Ascending aorta (tissue), 2 donors: Measurements from ENCODE around the gene PPT2. TPM values are rescaled to one million over a fixed set of nuclear protein-coding genes. Genes with fewer than 3 reads are reported as not detected.
"Not testable (repeated sequence)": the region's sequence is repeated elsewhere in the genome, so short reads cannot be mapped to it uniquely, and the experiment has no call there.

Source experiments
- DNase-seq, 2 donors: peaks; one replicate each; pipeline ENCODE4 v3.0.0-alpha.2; 2019; ENCODE audit warnings: low spot score in 2 of 2
- H3K27ac ChIP-seq, 2 donors: fragments of 200-600 bp; sonication (generic); one replicate each; pipeline ENCODE4 v1.5.1; 2016 to 2017; ENCODE audit warnings: mild to moderate bottlenecking in 1 of 2
- H3K27me3 ChIP-seq: fragments of 200-600 bp; sonication (generic); one replicate; pipeline ENCODE4 v1.5.1; 2017
- H3K36me3 ChIP-seq, 2 donors: fragments of 200-600 bp; sonication (generic); one replicate each; pipeline ENCODE4 v1.5.1; 2016
- H3K4me1 ChIP-seq, 2 donors: fragments of 200-600 bp; sonication (generic); one replicate each; pipeline ENCODE4 v1.5.1; 2016 to 2017; ENCODE audit warnings: mild to moderate bottlenecking in 1 of 2
- H3K4me3 ChIP-seq, 2 donors: fragments of 200-600 bp; sonication (generic); one replicate each; pipeline ENCODE4 v1.5.1; 2016 to 2017; ENCODE audit warnings: mild to moderate bottlenecking in 1 of 2
- H3K9me3 ChIP-seq, 2 donors: fragments of 200-600 bp; sonication (generic); one replicate each; pipeline ENCODE4 v1.5.1; 2016
- CTCF ChIP-seq, 3 experiments: fragments of 200-600 bp in 2 of 3; fragments of 450-650 bp in 1 of 3; sonication (generic) in 2 of 3; IDR thresholded peaks; one replicate each; pipeline ENCODE4 v1.5.1; 2016 to 2019; ENCODE audit warnings: antibody characterized with exemption in 3 of 3, mild to moderate bottlenecking in 1 of 3, moderate library complexity in 1 of 3
- intact Hi-C: fragments of 100-400 bp; cut with DNase I; formaldehyde crosslinking; loops from one replicate; pipeline ENCODE4 v1.15.1; 2023
- total RNA-seq: library from RNA; depleted of rRNA; stranded (reverse); fragments of >200 nt; gene quantifications from one replicate; pipeline ENCODE4 v1.1.0, GENCODE V29; 2016

PPT2 gene
- total RNA-seq, 1 donor from 2014 or later = 839 TPM

DNA sequence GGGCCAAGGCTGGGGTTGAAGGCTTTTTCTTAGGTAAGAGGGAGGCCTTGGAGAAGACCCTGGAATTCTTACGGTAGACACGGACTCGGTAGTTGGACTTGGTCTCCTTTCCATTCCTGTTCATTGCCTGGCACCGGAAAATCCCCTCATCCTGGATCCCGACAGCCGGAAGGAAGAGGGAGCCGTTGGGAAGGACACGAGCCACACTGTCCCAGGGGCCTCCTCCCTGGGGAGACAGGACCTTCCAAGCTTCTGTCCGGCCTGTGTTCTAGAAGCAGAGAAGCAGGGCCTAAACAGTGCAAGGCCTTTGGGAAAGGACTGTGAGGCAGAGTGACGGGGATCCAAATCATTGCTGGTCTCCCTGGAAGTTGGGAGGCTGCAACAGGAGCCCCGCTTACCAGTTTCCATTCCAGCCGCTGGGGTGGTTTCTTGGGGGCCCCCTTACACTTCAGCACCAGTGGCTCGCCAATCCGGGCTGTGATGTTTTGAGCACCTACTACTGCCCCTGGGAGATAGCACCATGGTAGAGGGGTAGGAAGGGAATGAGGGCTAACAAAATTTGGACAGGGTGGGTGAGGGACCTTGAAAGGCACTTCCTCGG, 29.6 kb downstream of the PPT2 start:
- Histone ChIP-seq H3K36me3 (peaks cover 44 to 48% of the 10 kb centered on the region in 2 donors), H3K9me3 (no peaks in the 10 kb centered on the region), H3K4me3 (no peak overlapping the region), H3K27me3 (no peaks in the 10 kb centered on the region), H3K4me1 (peaks cover 3 to 20% of the 10 kb centered on the region in 2 donors), H3K27ac (peak overlapping the region; percentile 20 to 77)
- DNase-seq = no peak
- no peak for TF ChIP-seq CTCF (IDR thresholded peaks at IDR 0.05)
- intact Hi-C loops = loop anchor here (10.0 kb wide), 1 partner anchor 639 kb away; the partner anchor contains the start of genes ATP6V1G2, DDX39B and NFKBIL1

DNA sequence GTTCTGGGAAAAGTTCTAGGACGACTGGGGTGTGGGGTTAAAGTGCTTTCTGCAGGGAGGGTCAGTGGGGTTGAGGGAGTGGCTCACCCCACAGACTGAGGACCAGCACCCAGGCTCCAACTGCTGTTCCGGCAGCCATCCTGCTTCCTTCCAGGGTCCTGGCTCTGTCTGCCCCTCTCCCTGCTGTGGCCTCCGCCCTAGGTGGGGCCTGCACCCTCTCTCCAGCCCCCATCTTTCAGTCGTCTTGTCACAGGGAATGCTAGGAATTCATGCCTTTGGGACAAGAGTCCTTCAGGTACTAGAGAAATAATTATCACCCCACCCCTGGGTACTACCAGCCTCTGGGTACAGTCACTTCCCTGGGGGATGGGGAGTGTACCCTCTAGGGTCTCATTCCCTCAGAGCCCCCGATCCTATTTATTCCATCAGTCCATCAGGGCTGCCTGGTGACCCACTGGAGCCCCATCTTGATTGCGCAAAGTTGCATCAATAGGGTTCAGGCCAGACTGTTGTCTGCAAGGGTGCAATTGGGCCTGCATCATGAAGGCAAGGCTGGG, 30.2 kb downstream of the PPT2 start, which contains the start of gene AGER:
Gene AGER (minus strand): TSS at position 170 of the 557 bp plus-strand sequence. CDS start 31 bp downstream, at position 139.
- intact Hi-C loops = loop anchor here (10.0 kb wide), 1 partner anchor 639 kb away; the partner anchor contains the start of genes ATP6V1G2, DDX39B and NFKBIL1
- no peak for TF ChIP-seq CTCF (IDR thresholded peaks at IDR 0.05)
- H3K4me3 ChIP-seq = no peak within 1 kb of the TSS
- H3K4me1 ChIP-seq = peaks cover 1 to 19% of the 10 kb centered on the region in 2 donors
- H3K27ac ChIP-seq = peak within 1 kb of the TSS; percentile 59 to 77
- no peaks in the 10 kb centered on the region for H3K9me3 ChIP-seq
- peaks cover 44 to 48% of the 10 kb centered on the region in 2 donors for H3K36me3 ChIP-seq
- DNase-seq = no peak
- no peaks in the 10 kb centered on the region for H3K27me3 ChIP-seq

DNA sequence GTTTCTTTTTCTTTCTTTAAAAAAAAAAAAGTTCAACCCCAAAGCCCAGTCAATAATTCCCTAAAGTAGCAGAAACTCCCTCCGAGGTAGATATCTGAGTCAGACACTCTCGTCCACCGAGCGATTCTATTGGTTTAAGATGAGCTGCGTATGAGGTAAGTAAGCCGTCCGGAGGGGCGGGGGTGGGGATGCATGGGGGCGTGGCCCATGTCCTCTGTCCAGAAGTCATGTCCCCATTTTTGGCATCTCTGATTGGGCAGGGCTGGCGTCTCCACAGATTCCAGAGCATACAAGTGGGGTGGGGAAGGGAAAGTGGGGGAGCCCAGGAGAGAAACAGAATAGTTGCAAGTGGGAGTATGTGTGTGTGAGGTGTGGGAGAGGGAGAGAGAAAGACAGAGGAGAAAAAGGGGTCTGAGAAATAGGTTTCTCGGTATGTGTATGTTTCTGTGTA, 31.8 kb downstream of the PPT2 start:
- not testable (repeated sequence) for H3K9me3 ChIP-seq, H3K4me3 ChIP-seq, H3K27me3 ChIP-seq
- intact Hi-C loops = loop anchor here (10.0 kb wide), 1 partner anchor 641 kb away; the partner anchor contains the start of genes ATP6V1G2, DDX39B and NFKBIL1
- H3K4me1 ChIP-seq = peaks cover 2 to 16% of the 10 kb centered on the region in 2 donors
- H3K27ac ChIP-seq = peak overlapping the region; percentile 70 to 99
- peak; percentile 77 to 94 for DNase-seq
- H3K36me3 ChIP-seq = peaks cover 38 to 40% of the 10 kb centered on the region in 2 donors

DNA sequence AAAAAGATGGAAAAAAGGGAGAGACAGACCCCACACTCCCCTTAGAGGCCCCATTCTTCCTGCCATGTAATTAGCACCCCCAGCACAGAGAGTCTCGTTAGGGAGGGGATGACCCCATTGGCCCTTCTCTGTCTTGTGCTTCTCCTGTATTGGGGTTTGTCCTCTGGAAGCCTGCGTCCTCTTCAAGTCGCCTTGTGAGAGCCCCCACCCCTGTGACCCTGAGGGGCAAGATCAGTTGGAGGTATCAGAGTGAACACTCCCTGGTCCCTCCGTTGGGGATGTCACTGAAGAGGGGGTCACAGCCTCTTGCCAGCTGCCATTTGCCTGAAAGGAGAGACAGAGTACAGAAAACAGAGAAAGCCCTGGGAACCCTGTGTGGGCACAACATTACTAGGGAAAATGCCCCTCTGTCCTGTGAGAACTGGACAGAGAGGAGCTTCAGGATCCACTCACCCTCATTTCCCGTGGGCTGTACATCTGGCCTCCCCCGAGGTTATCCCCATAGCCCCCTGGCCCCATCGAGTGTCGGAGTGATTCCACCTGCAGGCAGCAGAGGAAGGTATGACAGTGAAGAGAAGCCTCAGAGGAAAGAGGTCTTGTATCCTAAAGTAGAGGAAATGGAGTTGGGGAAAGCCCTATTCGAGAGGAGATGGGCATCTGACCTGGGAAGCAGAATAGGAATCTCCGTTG, 32.4 kb downstream of the PPT2 start:
- peaks cover 34% of the 10 kb centered on the region in 2 donors for H3K36me3 ChIP-seq

DNA sequence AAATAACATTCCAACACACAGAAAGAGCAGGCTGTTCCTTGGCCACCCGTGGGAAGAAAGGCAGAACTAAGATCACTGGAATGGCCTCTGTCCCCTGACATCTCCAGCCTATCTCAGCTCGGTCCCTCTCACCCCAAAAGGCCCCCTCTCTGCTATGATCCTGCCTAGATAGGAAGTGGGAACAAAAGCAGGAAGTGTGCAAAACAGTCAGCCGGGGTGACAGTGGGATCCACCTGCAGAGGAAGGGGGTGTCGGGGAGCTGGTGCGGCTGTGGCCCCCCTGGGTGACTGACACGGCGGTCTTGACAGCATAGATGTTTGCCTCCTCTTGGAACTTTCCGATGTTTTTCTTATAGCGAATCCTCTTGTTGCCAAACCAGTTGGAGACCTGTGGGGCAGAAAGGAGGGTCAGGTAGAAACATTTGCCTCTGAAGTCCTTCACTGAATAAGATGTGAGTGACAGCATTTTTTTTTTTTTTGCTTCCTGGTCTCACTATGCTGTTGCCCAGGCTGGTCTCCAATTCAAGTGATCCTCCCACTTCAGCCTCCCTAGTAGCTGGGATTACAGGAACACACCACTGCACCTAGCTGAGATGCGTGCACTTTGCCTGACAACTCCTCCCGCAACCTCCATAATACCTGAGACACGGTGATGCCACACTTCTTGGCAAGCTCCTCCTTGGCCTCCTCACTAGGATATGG, 33.2 kb downstream of the PPT2 start:
- intact Hi-C loops = loop anchor here (10.0 kb wide), 1 partner anchor 642 kb away; the partner anchor contains the start of genes ATP6V1G2, DDX39B and NFKBIL1
- Histone ChIP-seq H3K4me3 (no peak overlapping the region), H3K27ac (peak overlapping the region; percentile 70 to 99), H3K27me3 (no peaks in the 10 kb centered on the region), H3K9me3 (no peaks in the 10 kb centered on the region), H3K36me3 (peaks cover 25 to 31% of the 10 kb centered on the region in 2 donors), H3K4me1 (peaks cover 5 to 25% of the 10 kb centered on the region in 2 donors)
- DNase-seq = no peak
- no peak for TF ChIP-seq CTCF (IDR thresholded peaks at IDR 0.05)

More for the DNA sequence above, 32.4 kb downstream of the PPT2 start:
- not testable (repeated sequence) for H3K27me3 ChIP-seq, H3K9me3 ChIP-seq, DNase-seq, H3K4me3 ChIP-seq
- Histone ChIP-seq H3K27ac (peak overlapping the region; percentile 70 to 99), H3K4me1 (peaks cover 5 to 22% of the 10 kb centered on the region in 2 donors)
- intact Hi-C loops = loop anchor here (10.0 kb wide), 1 partner anchor 641 kb away; the partner anchor contains the start of genes ATP6V1G2, DDX39B and NFKBIL1

DNA sequence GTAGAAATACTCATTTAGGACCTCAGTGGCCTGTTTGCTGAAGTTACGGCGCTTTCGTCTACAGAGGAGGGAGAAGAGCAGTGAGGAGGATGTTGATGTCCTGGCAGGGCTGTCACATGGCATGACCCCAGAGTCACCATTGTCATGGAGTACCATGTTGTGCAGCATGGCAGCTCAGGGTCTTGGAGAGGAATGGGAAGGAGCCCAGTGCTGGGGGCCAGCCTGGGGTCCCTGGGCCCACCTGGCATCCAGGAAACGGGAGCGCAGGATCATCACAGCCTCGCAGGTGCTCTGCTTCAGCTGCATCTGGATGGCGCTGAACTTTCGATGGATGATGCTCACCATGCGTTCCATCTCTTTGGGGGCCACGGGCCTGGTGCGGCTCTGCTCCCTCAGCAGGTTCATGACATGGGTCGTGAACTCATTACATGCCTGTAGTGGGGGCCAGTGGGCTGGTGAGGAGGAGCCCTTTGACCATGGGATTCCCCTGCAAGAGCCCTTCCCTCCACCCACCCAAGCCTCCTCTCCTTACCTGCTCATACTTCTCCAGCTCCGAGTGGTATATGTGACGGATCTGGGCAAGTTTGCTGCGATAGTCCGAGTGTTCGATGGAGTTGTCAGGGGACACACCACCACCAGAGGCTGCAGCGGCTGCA, 33.9 kb downstream of the PPT2 start:
- H3K9me3 ChIP-seq, H3K27me3 ChIP-seq, DNase-seq: not testable (repeated sequence)
- H3K36me3 ChIP-seq = peaks cover 19 to 24% of the 10 kb centered on the region in 2 donors
- peak overlapping the region; percentile 80 to 99 for H3K27ac ChIP-seq
- H3K4me1 ChIP-seq = peaks cover 5 to 25% of the 10 kb centered on the region in 2 donors
- intact Hi-C loops = loop anchor here (10.0 kb wide), 1 partner anchor 643 kb away; the partner anchor contains the start of genes ATP6V1G2, DDX39B and NFKBIL1
- H3K4me3 ChIP-seq = peak overlapping the region; percentile 67 to 98
